ENCODE measurements around the gene MRPL48.
A peak's percentile ranks its signal among the peaks of the same experiment; 100 is the strongest.
"Not testable (repeated sequence)": the region's sequence is repeated elsewhere in the genome, so short reads cannot be mapped to it uniquely, and the experiment has no call there.

Gene MRPL48

GRCh38 chr11:73851046-73851764 is 63.5 kb downstream of the MRPL48 start:
- no peak for DNase-seq

- DNase-seq: no peak
Measured at GRCh38 chr11:73852049-73852448, 64.4 kb downstream of the MRPL48 start.

DNA sequence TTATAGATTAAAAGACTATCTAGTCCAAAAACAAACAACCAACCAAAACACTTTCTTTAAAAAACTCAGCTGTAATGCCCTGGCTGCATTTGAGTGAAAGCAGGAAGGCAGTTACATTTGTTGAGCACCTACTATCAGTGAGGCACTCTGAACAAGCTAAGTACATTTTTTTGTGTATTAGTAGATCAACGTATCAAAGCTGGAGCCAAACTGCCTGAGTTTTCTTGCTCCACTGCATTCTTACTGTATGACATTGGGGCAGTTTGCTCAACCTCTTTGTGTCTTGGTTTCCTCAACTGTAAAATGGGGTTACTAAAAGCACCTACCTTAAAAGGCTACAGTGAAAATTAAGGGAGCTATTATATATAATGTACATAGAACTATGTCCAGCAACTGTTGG is 67.0 kb downstream of the MRPL48 start:
- no peak for DNase-seq

DNA sequence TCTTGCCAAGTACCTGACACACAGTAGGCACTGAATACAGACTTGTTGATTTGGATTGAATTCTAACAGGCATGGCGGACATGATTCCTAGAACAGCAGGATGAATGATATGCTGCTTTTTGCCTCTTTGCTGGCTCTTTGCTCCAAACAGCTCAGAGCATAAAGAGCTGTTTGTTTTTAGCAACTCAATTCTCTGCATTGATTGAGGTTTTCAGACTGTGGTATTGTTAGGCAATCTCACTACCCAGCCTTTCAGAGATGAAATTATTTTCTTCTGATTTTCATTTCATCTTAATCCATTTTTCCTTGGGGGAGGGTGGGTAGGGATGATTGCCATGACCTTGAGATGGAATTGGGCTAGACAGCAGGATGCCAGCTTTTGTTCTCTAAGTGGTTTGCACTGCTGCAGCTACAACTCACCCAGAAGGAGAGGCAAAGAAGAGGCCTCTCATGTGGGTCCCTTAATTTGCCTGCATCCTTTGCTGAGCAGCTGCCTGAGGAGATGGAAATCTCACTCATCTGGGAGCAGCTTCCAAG is 68.4 kb downstream of the MRPL48 start:
- no peak for DNase-seq

- no peak for DNase-seq
Measured at GRCh38 chr11:73859671-73860070, 72.0 kb downstream of the MRPL48 start.

GRCh38 chr11:73860202-73860601 is 72.5 kb downstream of the MRPL48 start:
- no peak for DNase-seq

GRCh38 chr11:73862986-73863385 is 75.3 kb downstream of the MRPL48 start:
- DNase-seq: no peak

DNA sequence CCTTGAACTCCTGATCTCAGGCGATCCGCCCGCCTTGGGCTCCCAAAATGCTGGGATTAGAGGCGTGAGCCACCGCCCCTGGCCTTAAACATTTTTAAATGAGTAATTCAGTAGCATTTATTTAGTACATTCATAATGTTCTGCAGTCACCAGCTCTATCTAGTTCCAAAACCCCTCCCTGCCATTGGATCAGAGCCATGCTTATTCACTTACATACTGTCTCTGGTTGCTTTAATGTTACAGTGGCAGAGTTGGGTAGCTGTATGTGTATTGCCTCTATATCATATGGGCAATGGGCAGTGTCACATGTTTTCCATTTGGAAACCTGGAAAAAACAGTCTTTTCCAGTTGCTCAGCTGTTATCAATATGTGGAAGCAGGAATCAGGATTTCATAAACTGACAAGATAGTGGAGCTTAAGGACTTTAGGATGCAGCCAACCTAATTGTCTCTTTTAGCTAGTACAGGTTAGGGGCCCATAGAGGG is 78.5 kb downstream of the MRPL48 start:
- DNase-seq: no peak

DNA sequence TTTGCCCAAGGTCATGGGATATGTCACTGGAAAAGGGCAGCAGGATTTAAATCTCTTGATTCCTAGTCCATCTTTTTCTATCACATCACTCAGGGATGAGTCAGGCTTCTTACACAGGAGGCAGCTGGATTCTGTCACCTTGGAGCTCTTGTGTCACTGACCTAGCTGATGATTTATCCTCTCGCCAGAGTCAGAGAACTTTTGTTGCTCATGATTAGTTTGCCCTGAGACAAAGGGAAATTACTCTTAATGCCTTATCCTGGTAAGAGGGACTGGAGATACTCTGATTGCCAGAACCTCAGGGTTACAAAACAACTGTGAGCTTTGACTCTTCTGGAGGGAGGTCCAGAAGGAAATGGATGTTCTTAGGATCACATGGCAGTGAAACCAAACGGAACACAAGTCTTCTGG is 78.9 kb downstream of the MRPL48 start:
- DNase-seq: peak; percentile 33 to 78

GRCh38 chr11:73869332-73869949 is 81.8 kb downstream of the MRPL48 start:
- no peak for DNase-seq

GRCh38 chr11:73870261-73870660 is 82.6 kb downstream of the MRPL48 start:
- DNase-seq: no peak

DNA sequence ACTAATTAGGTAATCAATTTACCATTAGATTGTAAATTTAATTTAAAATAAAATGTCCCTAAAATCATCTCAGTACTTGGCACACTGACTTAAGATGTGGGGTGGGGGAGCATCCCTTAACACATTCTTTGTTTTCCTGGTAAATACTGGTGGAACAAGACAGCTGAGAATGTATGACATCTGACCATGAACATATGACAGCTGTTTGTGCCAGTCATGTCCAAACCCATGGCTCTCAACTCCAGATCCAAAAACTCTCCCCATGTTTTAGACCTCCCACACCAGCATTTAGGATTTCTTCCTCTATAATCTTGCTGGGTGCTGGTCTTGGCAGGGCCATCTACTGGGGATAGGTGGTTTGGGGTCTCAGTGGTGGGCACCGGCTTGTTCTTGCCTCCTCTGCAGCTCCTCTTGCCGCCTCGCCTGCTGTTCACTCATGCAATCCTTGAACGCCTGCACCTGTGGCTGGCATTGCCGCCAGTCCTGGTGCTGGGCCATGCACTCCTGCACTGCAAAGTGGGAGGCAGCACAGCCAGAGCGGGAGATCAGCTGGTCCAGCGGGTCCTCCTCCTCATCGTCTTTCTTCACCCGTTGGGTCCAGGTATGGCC is 85.2 kb downstream of the MRPL48 start:
- no peak for DNase-seq

GRCh38 chr11:73875380-73875779 is 87.7 kb downstream of the MRPL48 start:
- DNase-seq: no peak

DNA sequence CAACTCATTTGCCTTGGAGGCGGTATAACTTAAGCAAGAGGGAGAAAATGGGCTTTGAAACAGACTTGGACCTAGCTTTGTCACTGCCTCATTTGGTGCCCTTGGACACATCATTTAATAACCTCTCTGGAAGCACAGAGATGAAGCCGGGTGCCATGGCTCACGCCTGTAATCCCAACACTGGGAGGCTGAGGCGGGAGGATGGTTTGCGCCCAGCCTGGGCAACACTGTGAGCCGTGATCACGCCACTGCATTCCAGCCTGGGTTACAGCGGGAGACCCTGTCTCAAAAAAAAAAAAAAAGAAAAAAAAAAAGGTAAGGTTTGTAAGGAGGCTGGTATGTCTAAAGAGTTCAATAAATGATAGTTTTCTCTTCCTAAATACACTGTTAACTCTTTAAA is 88.2 kb downstream of the MRPL48 start:
- DNase-seq: no peak

- DNase-seq: peak; percentile 98 to 99
Measured at GRCh38 chr11:73876424-73877310, 89.0 kb downstream of the MRPL48 start, which contains the start of the genes COA4 and PAAF1. TSS of gene COA4 (minus strand) at chr11:73876846. CDS start at chr11:73873378, 3,468 bp downstream. TSS of gene PAAF1 (plus strand) at chr11:73876999. CDS start at chr11:73877022, 23 bp downstream.

GRCh38 chr11:73878771-73879170 is 91.1 kb downstream of the MRPL48 start:
- DNase-seq: no peak

- DNase-seq: not testable (repeated sequence)
Measured at GRCh38 chr11:73880449-73880848, 92.8 kb downstream of the MRPL48 start.

- DNase-seq: no peak
Measured at GRCh38 chr11:73883856-73884255, 96.2 kb downstream of the MRPL48 start.

DNA sequence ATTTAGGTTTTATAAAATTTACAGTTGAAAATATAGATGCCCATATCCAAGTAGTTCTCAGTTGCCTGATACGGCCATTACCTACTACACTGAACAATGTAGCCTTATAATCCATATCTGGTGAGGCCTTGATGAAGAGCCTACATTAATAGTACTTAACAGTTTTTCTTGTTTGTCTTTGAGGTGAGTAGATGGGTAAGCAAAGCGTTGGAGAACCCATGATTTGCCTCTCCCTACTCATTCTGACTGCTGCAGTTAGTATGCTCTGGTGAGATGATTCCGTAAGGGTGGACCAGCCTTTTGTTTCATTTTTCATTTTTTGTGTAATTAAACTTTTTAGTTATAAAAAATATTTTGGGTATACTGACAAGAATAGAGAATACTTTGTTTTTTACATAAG is 100.6 kb downstream of the MRPL48 start:
- no peak for DNase-seq

GRCh38 chr11:73889019-73889418 is 101.3 kb downstream of the MRPL48 start:
- DNase-seq: no peak

DNA sequence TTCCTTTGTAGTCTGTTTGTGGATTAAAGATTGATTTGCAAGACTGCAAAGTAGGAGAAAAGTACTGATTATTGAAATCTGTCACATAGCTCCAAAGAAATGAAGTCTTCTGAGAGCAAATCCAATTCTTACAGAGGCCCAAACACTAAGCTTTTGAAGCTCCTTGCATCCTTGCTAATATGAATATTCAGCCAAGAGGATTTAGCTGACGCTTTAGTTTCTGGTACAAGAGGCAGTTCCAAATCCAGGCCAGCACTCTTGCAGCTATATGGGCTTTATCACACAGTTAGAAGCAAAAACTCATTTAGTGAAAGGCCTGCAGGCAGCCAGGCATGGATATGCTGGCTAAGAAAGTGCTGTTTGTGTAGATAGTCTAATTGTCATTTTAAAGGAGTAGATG is 101.9 kb downstream of the MRPL48 start:
- no peak for DNase-seq

DNA sequence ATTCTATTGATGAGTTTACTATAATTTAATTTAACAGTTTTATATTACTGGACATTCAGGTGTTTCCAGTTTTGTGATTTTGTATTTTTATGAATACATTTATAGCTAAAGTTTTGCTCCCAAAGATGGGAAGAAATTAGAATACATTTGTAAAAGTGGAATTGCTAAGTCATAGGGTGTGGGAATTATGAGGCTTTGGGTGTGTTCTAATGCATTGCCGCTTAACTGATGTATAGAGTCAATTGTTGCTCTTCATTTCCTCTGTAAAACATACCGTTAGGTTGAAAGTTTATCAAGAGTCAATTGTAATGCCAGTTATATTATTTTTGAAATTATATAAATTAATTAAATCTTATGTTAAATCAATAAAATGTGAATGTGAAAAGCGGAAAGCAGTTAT is 105.4 kb downstream of the MRPL48 start:
- no peak for DNase-seq

Data from SW 1271 (cell line).